OCI-LY7 (cell line): ENCODE measurements around the gene CTNNA2.

Experiments used
- CTCF ChIP-seq: fragments of 200-600 bp; sonication (generic); conservative IDR thresholded peaks from 2 replicates; pipeline ENCODE4 v1.5.1; 2014; ENCODE audit warnings: mild to moderate bottlenecking, antibody characterized with exemption, low read length, moderate library complexity, mixed read lengths
- EZH2phosphoT487 ChIP-seq: fragments of 200-600 bp; sonication (generic); IDR thresholded peaks from 2 replicates; pipeline ENCODE4 v1.6.1; 2018; ENCODE audit warnings: low read depth, borderline replicate concordance, mild to moderate bottlenecking, mixed run types, antibody characterized with exemption, low read length, moderate library complexity, mixed read lengths

- no peak for TF ChIP-seq CTCF
- no peak for TF ChIP-seq EZH2phosphoT487
These were observed 390.6 kb downstream of the CTNNA2 start for GRCh38 chr2:79903222-79904000.
